Breast epithelium (tissue), 4 donors: ENCODE measurements around the gene CCDC121. TPM values are rescaled to one million over a fixed set of nuclear protein-coding genes. Genes with fewer than 3 reads are reported as not detected.

Source experiments
- DNase-seq, 2 donors: peaks; one replicate each; pipeline ENCODE4 v3.0.0-alpha.2; 2019; ENCODE audit warnings: low spot score in 2 of 2
- H3K27ac ChIP-seq, 2 donors: fragments of 200-600 bp; sonication (generic) in 1 of 2; one replicate each; pipeline ENCODE4 v1.5.1; 2016 to 2019; ENCODE audit warnings: mild to moderate bottlenecking in 1 of 2
- H3K27me3 ChIP-seq, 2 donors: fragments of 200-600 bp; sonication (generic) in 1 of 2; one replicate each; pipeline versions ENCODE4 v1.5.1 to v1.6.0; 2017 to 2019; ENCODE audit warnings: control low read depth in 1 of 2, mild to moderate bottlenecking in 1 of 2
- H3K36me3 ChIP-seq: fragments of 200-600 bp; one replicate; pipeline ENCODE4 v1.5.1; 2019
- H3K4me1 ChIP-seq, 2 donors: fragments of 200-600 bp; sonication (generic); one replicate each; pipeline ENCODE4 v1.5.1; 2016 to 2019; ENCODE audit warnings: control low read depth in 1 of 2
- H3K4me3 ChIP-seq, 3 donors: fragments of 200-600 bp; sonication (generic); 1 replicate in 2 of 3; 2 replicates in 1 of 3; pipeline ENCODE4 v1.5.1; 2016 to 2019; ENCODE audit warnings: mild to moderate bottlenecking in 3 of 3, moderate library complexity in 2 of 3
- H3K9me3 ChIP-seq, 2 donors: fragments of 200-600 bp; sonication (generic) in 1 of 2; one replicate each; pipeline ENCODE4 v1.5.1; 2016 to 2019; ENCODE audit warnings: control low read depth in 1 of 2
- POLR2A ChIP-seq: fragments of 450-650 bp; IDR thresholded peaks from one replicate; pipeline ENCODE4 v1.6.1; 2016; ENCODE audit warnings: antibody characterized with exemption, mild to moderate bottlenecking, moderate library complexity
- POLR2AphosphoS5 ChIP-seq, 3 donors: sonication (generic); formaldehyde crosslinking; IDR thresholded peaks; one replicate each; pipeline ENCODE4 v1.6.1; 2017; ENCODE audit warnings: antibody characterized with exemption in 3 of 3
- intact Hi-C: fragments of 100-400 bp; cut with DNase I; formaldehyde crosslinking; loops from one replicate; pipeline ENCODE4 v1.15.1; 2023; ENCODE audit warnings: low total_unique reads
- total RNA-seq, 3 donors: library from RNA; depleted of rRNA; stranded (reverse); fragments of >200 nt; gene quantifications; one replicate each; pipeline ENCODE4 v1.1.0, GENCODE V29; 2016
- TF ChIP-seq, protein P1 (sequence below), 3 donors: fragments of 450-650 bp; IDR thresholded peaks; one replicate each; pipeline ENCODE4 v1.5.1; 2016 to 2017; ENCODE audit warnings: antibody characterized with exemption in 3 of 3, mild to moderate bottlenecking in 3 of 3, moderate library complexity in 3 of 3

The CCDC121 gene
- total RNA-seq, 3 donors from 2014 or later = 4.9 to 8.9 (median 5.1) TPM

DNA sequence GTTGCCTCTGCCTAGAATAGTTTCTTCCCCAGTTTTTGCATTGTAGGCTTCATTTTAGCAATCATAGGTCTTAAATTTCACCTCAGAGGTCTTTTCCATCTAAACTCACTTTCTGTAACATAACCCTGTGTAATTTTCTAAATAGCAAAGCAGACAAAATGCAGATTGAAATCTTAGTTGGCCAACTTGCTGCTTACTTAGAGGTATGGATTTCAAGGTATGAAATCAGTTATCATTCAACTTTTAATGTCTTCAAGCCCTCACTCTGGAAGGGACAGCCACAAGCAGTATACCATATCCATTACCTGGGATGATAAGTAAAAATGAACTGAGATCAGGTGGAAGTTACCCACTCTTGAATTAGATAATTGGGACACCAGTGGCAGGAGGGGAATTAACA is 3.9 kb downstream of the CCDC121 start:
- Histone ChIP-seq H3K36me3 (no peaks in the 10 kb centered on the region), H3K4me3 (no peak overlapping the region), H3K4me1 (peaks cover 4 to 6% of the 10 kb centered on the region in 2 donors), H3K27ac (no peak overlapping the region), H3K9me3 (no peaks in the 10 kb centered on the region), H3K27me3 (no peaks in the 10 kb centered on the region)
- intact Hi-C loops = no loop called here
- no peak for TF ChIP-seq POLR2A
- no peak for TF ChIP-seq POLR2AphosphoS5 (IDR thresholded peaks at IDR 0.05)
- TF ChIP-seq, protein P1, sequence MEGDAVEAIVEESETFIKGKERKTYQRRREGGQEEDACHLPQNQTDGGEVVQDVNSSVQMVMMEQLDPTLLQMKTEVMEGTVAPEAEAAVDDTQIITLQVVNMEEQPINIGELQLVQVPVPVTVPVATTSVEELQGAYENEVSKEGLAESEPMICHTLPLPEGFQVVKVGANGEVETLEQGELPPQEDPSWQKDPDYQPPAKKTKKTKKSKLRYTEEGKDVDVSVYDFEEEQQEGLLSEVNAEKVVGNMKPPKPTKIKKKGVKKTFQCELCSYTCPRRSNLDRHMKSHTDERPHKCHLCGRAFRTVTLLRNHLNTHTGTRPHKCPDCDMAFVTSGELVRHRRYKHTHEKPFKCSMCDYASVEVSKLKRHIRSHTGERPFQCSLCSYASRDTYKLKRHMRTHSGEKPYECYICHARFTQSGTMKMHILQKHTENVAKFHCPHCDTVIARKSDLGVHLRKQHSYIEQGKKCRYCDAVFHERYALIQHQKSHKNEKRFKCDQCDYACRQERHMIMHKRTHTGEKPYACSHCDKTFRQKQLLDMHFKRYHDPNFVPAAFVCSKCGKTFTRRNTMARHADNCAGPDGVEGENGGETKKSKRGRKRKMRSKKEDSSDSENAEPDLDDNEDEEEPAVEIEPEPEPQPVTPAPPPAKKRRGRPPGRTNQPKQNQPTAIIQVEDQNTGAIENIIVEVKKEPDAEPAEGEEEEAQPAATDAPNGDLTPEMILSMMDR (IDR thresholded peaks at IDR 0.05) = no peak
- DNase-seq = no peak

DNA sequence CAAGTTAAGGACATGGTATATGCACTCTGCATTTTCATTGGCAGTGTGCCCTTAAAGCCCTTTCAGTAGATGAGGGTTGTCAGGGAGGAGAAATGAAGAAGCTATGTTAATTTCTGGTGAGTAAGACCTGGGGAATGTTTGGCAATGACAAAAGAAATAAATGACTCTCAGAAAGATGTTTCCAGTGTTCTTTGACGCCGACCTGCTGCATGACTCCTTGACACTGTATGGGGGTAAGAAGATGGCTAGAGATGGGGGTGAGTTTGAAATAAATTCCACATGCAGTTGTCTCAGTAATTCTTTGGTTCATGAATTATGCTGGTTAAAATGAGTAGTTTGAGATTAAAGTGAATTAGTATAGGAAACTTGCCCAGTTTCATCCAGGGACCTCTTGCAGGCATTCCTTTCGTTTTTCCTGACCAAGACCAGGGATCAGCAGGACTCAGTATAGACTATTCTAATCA is 5.9 kb downstream of the CCDC121 start:
- DNase-seq = no peak
- intact Hi-C loops = no loop called here
- no peaks in the 10 kb centered on the region for H3K36me3 ChIP-seq

DNA sequence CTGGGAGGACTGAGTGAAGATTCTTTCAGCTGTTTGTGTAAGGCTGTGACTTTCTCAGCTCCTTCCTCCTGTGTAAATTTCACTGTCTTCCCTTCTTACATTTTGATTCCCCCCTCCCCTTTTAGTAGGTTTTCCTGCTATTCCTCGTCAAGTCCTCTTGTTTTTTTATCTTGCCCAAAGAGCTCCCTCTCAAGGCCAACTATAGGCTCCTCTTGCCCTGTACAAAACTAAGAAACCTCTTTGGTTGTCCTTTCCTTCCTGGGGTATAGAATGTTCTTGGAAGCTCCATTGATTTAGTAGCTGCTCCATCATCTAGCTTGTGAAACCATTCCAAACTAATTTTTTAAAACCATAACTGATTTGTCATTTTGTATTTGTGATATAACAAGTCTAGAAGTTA is 7.3 kb downstream of the CCDC121 start:
- TF ChIP-seq, protein P1 (IDR thresholded peaks at IDR 0.05) = no peak
- TF ChIP-seq POLR2AphosphoS5 (IDR thresholded peaks at IDR 0.05) = no peak
- no peak for TF ChIP-seq POLR2A
- H3K4me1 ChIP-seq = no peaks in the 10 kb centered on the region
- H3K9me3 ChIP-seq = no peaks in the 10 kb centered on the region
- no peaks in the 10 kb centered on the region for H3K36me3 ChIP-seq
- no peak overlapping the region for H3K27ac ChIP-seq
- intact Hi-C loops = no loop called here
- no peaks in the 10 kb centered on the region for H3K27me3 ChIP-seq
- DNase-seq = no peak
- no peak overlapping the region for H3K4me3 ChIP-seq

More for the DNA sequence above, 5.9 kb downstream of the CCDC121 start:
- Histone ChIP-seq H3K4me1 (peaks cover 0 to 2% of the 10 kb centered on the region in 2 donors), H3K9me3 (no peaks in the 10 kb centered on the region), H3K27ac (no peak overlapping the region), H3K27me3 (no peaks in the 10 kb centered on the region), H3K4me3 (no peak overlapping the region)
- TF ChIP-seq POLR2A = no peak
- TF ChIP-seq, protein P1 (IDR thresholded peaks at IDR 0.05) = no peak
- no peak for TF ChIP-seq POLR2AphosphoS5 (IDR thresholded peaks at IDR 0.05)

DNA sequence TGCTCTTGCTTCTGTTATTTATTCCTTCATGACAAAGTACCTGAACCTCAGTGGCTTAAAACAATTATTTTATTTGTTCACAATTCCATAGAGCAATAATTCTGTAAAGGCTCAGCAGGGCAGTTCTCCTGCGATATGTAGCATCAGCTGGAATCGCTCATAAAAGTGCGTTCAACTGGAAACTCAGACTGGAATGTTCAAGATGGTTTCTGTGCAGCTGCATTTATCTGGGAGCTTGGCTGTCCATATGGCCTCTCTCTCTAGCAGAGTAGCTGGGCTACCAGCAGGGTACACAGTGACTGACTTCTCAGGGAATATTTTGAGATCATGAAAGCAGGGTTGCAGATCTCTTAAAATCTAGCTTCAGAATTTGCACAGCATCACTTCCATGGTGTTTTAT is 13.5 kb downstream of the CCDC121 start:
- intact Hi-C loops = no loop called here
- H3K36me3 ChIP-seq = no peaks in the 10 kb centered on the region

DNA sequence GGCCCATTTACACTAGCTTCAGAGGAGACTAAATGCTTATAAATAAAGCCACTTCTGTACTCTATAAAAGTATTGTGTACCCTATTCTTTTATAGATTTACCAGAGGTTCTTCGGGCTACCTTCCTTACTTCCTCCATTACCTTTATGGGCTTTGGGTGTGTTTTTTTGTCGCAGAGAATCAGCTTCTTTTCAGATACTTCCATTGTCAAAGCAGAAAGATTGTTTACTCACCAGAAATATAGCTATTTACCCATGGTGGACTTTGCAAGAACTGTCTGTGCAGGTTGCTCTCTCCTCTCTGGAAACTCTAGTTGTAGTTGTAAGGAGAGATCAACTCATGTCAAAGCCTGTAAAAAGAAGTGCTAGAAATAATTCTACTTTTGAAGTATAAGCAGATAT is 14.8 kb downstream of the CCDC121 start:
- Histone ChIP-seq H3K27me3 (no peaks in the 10 kb centered on the region), H3K36me3 (no peaks in the 10 kb centered on the region), H3K9me3 (no peaks in the 10 kb centered on the region), H3K27ac (no peak overlapping the region), H3K4me1 (no peaks in the 10 kb centered on the region), H3K4me3 (no peak overlapping the region)
- intact Hi-C loops = no loop called here
- no peak for DNase-seq
- no peak for TF ChIP-seq POLR2AphosphoS5 (IDR thresholded peaks at IDR 0.05)
- TF ChIP-seq, protein P1 (IDR thresholded peaks at IDR 0.05) = no peak
- no peak for TF ChIP-seq POLR2A

More for the DNA sequence above, 13.5 kb downstream of the CCDC121 start:
- TF ChIP-seq, protein P1 (IDR thresholded peaks at IDR 0.05) = no peak
- TF ChIP-seq POLR2A (no peak), POLR2AphosphoS5 (IDR thresholded peaks at IDR 0.05) (no peak)
- Histone ChIP-seq H3K4me3 (no peak overlapping the region), H3K9me3 (no peaks in the 10 kb centered on the region), H3K27me3 (no peaks in the 10 kb centered on the region), H3K27ac (no peak overlapping the region), H3K4me1 (no peaks in the 10 kb centered on the region)
- DNase-seq = no peak
